BLaER1 (cell line): ENCODE data around the gene AHNAK2.

Experiments
- H3K27ac ChIP-seq: shearing (Covaris generic); formaldehyde crosslinking; 2 replicates; pipeline ENCODE4 v1.8.1; 2022
- H3K27me3 ChIP-seq: shearing (Covaris generic); formaldehyde crosslinking; 2 replicates; pipeline ENCODE4 v1.8.1; 2022
- H3K36me3 ChIP-seq: shearing (Covaris generic); formaldehyde crosslinking; 2 replicates; pipeline ENCODE4 v1.8.1; 2022
- H3K4me1 ChIP-seq: shearing (Covaris generic); formaldehyde crosslinking; 2 replicates; pipeline ENCODE4 v1.8.1; 2022
- H3K4me2 ChIP-seq: shearing (Covaris generic); formaldehyde crosslinking; 2 replicates; pipeline ENCODE4 v1.8.1; 2022
- H3K4me3 ChIP-seq: shearing (Covaris generic); formaldehyde crosslinking; 2 replicates; pipeline ENCODE4 v1.8.1; 2022
- H3K9ac ChIP-seq: shearing (Covaris generic); formaldehyde crosslinking; 2 replicates; pipeline ENCODE4 v1.8.1; 2022
- H3K9me3 ChIP-seq: shearing (Covaris generic); formaldehyde crosslinking; 2 replicates; pipeline ENCODE4 v1.8.1; 2022
- H4K20me1 ChIP-seq: shearing (Covaris generic); formaldehyde crosslinking; 2 replicates; pipeline ENCODE4 v1.8.1; 2022
- Cebpa-rat ChIP-seq: shearing (Covaris generic); IDR thresholded peaks from 2 replicates; pipeline ENCODE4 v1.8.1; 2022

Gene AHNAK2

DNA sequence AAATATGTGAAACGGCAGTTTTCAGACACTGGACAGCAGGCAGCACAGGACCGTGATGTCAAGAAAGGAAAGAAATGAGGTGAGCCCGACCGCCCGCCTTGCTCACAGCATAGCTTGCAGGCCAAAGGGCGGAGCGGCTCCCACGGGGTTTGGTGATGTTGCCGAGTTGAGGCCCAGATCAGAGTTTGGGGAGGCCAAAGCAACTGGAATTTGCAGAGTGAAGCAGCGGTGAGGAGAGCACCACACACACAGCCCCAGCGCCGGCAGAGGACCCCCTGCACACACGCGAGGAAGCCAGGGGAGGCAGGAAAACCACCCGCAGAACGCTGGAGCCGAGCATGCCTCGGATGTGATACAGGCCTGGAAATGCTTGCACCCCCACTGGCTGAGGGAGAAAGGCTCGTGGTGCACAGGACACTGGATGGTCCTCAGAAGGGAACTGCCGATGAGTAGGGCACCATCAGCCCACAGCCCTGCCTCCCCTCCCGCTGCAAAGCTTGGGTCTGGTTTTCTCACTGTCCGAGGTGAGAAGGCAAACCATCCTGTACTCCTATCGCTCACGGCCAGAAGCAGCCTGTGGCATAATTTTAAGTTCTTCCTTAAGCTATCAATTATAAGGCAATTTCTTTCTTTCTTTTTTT is 79.2 kb downstream of the AHNAK2 start:
- Histone ChIP-seq H3K27me3 (no peaks in the 10 kb centered on the region), H3K9me3 (no peaks in the 10 kb centered on the region), H3K4me3 (no peak overlapping the region), H3K36me3 (no peaks in the 10 kb centered on the region), H3K27ac (no peak overlapping the region), H3K9ac (no peak overlapping the region), H3K4me2 (no peak overlapping the region), H4K20me1 (no peaks in the 10 kb centered on the region), H3K4me1 (peaks cover 50% of the 10 kb centered on the region)
- TF ChIP-seq Cebpa-rat: no peak

DNA sequence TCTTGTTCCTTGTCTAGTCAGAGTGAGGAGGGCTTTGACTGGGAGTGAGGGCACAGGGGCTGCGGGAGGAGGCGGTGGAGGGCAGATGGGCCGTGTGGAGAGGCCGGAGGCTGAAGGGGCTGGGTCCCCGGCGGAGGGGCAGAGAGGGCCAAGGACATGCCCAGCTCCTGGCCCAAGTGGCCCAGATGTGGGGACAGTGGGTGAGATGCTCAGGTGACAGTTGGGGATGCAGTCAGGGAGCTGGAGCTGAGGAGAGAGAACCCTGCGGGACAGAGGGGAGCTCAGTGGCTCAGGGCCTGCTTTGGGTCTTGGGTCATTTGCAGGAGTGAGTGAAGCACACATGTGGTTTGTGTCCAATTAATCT is 80.0 kb downstream of the AHNAK2 start:
- H3K4me1 ChIP-seq: peaks cover 50% of the 10 kb centered on the region
- H3K4me3 ChIP-seq: no peak overlapping the region
- H3K9me3 ChIP-seq: no peaks in the 10 kb centered on the region
- no peaks in the 10 kb centered on the region for H3K27me3 ChIP-seq
- H4K20me1 ChIP-seq: no peaks in the 10 kb centered on the region
- no peaks in the 10 kb centered on the region for H3K36me3 ChIP-seq
- H3K27ac ChIP-seq: 0 out of 2 replicates have a peak overlapping the region, but pooled peaks have one; percentile 6
- no peak overlapping the region for H3K4me2 ChIP-seq
- no peak overlapping the region for H3K9ac ChIP-seq
- no peak for TF ChIP-seq Cebpa-rat

DNA sequence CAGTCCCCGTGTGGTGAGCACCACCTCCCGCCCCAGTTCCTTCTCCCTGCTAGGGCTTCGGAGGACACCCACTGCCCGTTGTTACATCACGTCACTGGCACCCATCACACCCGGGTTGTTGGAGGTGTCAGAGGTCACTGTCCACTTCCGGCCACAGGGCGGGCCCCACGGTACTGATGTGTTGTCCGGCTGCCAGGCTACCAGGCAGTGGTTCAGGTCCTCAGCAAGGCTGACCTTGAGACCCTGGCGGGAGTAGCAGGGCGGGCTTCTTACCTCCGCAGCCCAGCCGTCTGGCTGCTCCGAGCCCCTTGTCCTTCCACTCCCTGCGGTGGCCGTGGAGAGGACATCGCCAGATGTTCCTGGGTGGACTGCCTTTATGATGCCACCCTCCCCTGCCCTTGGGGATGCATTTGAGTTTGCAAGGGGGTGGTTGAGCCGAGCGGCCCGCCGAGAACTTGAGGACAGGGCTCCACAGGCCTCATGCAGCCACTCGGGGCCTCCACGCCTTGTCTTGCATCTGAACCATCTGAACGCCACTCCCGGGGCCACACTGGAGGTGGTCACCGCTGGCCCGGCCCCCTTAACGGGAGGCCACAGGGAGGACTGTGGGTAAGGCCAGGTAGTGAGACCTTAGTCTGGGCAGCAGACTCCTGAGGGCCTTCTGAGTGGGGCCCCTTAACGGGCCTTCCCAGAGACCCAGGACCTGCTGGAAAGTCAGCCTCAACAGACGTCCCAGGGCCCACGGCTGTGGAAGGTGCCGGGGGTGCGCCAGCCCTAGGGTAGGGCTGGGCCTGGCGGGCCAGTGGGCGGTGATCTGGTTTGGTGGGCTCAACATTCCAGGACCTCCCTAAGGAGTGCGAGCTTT is 80.6 kb downstream of the AHNAK2 start:
- Histone ChIP-seq H3K9ac (no peak overlapping the region), H3K4me2 (no peak overlapping the region), H3K27me3 (no peaks in the 10 kb centered on the region), H4K20me1 (no peaks in the 10 kb centered on the region), H3K4me3 (no peak overlapping the region), H3K4me1 (peaks cover 53% of the 10 kb centered on the region), H3K9me3 (no peaks in the 10 kb centered on the region), H3K36me3 (no peaks in the 10 kb centered on the region), H3K27ac (0 out of 2 replicates have a peak overlapping the region, but pooled peaks have one; percentile 6)
- TF ChIP-seq Cebpa-rat: no peak

DNA sequence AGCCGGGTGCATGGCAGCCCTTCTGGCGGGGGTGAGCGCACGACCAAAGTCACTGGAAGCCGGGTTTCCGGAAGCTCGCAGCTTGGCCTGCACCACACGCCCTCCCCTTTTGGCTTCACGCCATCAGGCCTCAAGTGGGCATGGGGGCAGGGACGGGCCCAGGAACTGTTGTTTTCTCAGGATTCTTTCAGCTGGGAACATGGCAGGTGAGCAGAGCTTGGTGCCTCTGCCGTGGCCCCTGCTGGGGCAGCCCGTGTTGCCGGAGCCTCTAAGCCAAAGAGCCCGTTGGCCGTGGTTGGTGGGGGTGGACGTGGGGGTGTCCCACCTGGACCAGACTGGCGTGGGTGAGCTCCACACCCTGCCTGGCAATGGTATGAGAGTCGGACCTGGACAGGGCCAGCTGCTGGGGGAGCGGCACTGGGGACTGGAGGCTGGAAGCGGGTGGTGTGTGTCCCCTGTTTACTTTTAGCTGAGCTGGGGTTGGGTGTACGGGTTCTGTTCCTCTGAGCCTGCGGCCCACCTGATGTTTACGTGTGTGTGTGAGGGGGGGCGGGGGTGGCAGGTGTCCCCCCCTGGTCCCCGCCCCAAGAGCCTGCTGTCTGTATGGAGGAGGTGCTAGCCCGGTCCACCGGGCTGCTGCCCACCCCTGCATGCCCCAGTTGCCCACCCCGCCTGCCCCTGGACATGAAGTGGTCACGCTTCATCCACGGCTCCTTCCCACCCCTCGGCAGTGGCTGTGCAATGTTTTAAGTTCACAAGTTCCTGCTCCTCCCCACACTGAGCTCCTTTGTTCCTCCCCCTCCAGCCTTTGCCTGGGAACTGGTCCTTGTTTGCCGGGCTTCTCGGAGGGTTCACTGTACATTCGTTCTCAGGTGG is 82.2 kb downstream of the AHNAK2 start:
- Histone ChIP-seq H3K4me2 (peak overlapping the region; percentile 70), H3K36me3 (no peaks in the 10 kb centered on the region), H4K20me1 (no peaks in the 10 kb centered on the region), H3K4me3 (no peak overlapping the region), H3K27ac (peak overlapping the region; percentile 33), H3K9ac (no peak overlapping the region), H3K9me3 (no peaks in the 10 kb centered on the region), H3K4me1 (peaks cover 55% of the 10 kb centered on the region), H3K27me3 (no peaks in the 10 kb centered on the region)
- TF ChIP-seq Cebpa-rat: no peak

DNA sequence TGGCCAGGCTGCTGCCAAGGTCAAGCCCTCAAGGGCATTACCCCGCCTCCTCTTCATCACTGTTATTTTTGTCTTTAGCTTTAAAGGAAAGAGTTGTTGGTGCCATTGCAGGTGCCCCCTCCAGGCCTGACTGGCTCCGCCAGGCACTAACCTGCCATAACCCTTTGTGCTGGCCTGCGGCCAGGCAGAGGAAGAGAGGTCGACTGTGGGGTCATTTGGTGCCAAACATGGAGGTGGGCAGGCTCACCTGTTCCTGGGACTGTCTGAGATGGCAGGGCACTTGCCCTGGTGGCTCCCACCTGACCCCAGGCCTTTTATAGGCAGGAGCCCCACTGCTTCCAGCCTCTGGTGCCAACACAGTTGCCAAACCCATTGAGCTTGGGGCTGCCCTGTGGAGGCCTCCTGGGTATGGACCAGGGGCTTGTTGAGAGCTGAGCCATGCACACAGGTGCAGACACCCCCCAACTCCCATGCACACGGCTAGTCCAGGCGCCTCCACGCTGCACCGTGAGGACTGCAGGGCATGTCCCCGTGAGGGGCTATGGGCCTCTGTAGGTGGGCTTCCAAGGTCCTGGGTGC is 82.9 kb downstream of the AHNAK2 start:
- no peaks in the 10 kb centered on the region for H3K36me3 ChIP-seq
- no peaks in the 10 kb centered on the region for H3K9me3 ChIP-seq
- no peak overlapping the region for H3K9ac ChIP-seq
- H3K27me3 ChIP-seq: no peaks in the 10 kb centered on the region
- H3K4me1 ChIP-seq: peaks cover 55% of the 10 kb centered on the region
- no peak for TF ChIP-seq Cebpa-rat
- peak overlapping the region; percentile 70 for H3K4me2 ChIP-seq
- no peaks in the 10 kb centered on the region for H4K20me1 ChIP-seq
- no peak overlapping the region for H3K4me3 ChIP-seq
- peak overlapping the region; percentile 33; the same call in 1 of the 2 replicates for H3K27ac ChIP-seq

DNA sequence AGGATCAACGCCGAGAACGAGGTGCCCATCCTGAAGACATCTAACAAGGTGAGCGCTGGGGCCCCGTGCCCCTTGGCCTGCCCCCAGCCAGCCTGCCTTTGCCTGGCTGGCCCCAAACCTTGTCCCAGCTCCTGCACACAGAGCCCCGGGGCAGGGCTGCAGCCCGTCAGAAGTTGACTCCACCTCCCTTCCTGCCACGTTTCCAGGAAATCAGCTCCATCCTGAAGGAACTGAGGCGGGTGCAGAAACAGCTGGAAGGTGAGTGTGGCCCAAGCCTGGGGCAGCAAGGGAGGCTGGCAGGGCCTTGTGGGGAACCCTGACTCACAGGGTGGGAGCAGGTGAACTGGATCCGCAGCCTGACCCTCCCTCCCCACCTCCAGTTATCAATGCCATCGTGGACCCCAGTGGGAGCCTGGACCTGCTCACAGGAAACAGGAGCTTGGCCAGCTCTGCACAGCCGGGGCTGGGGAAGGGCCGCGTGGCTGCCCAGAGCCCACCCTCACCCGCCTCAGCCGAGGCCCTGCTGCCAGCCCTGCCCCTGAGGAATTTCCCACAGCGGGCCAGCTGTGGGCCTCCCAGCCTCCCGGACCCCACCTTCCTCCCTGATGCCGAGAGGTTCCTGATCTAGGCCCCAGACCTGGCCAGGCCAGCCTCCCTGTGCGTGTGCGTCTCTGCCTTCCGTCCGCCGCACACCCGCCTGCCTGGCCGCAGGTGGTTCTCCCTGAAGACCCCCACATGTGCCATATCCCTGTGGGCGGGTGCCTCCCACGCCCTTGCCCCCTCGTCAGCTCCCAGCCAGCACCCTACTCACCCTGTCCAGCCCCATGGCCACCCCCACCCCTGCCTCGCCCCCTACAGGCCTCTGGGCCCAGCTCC is 83.6 kb downstream of the AHNAK2 start:
- H3K9me3 ChIP-seq: no peaks in the 10 kb centered on the region
- H3K4me2 ChIP-seq: peak overlapping the region; percentile 70
- H3K36me3 ChIP-seq: no peaks in the 10 kb centered on the region
- H3K9ac ChIP-seq: no peak overlapping the region
- H3K27me3 ChIP-seq: no peaks in the 10 kb centered on the region
- no peak for TF ChIP-seq Cebpa-rat
- no peak overlapping the region for H3K4me3 ChIP-seq
- H3K27ac ChIP-seq: peak overlapping the region; percentile 30; the same call in 1 of the 2 replicates
- H3K4me1 ChIP-seq: peaks cover 55% of the 10 kb centered on the region
- no peaks in the 10 kb centered on the region for H4K20me1 ChIP-seq

DNA sequence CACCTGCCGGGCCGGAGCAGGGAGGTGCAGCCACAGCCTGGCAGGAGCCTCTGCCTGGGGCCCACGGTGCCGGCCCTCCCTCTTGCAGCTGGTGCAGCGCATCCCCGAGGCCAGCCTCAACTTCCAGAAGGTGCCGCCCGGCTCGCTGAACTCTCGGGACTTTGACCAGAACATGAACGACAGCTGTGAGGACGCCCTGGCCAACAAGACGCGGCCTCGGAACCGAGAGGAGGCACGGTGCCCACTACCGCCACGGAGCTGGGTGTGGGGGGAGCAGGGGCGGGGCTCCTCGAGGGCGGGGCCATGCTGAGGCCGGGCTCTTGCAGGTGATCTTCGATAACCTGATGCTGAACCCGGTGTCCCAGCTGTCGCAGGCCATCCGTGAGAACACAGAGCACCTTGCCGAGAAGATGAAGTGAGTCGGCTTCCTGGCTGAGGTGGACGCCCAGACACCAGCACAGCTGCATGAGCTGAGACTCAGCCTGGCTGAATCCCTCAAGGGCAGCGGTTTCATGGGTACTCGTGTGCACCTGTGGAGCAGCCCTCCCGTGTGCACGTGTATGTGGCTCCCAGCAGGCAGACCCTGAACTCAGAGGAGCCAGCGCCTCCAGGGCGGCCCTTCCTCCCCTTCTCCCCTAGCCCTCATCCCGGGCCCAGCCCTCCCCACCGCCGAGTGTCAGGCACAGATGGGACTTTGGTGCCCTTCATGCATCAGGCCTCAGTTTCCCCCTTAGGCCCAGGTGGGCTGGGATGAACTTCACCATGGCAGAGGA is 84.6 kb downstream of the AHNAK2 start:
- Histone ChIP-seq H4K20me1 (no peaks in the 10 kb centered on the region), H3K4me1 (peaks cover 54% of the 10 kb centered on the region), H3K27me3 (no peaks in the 10 kb centered on the region), H3K4me2 (peak overlapping the region; percentile 70), H3K27ac (no peak overlapping the region), H3K36me3 (no peaks in the 10 kb centered on the region), H3K4me3 (no peak overlapping the region), H3K9ac (no peak overlapping the region; the same call in 1 of the 2 replicates), H3K9me3 (no peaks in the 10 kb centered on the region)
- no peak for TF ChIP-seq Cebpa-rat
